SK-N-SH (cell line): ENCODE data around the gene PSG4. TPM values are rescaled to one million over a fixed set of nuclear protein-coding genes. Genes with fewer than 3 reads are reported as not detected.
"Not testable (repeated sequence)": the region's sequence is repeated elsewhere in the genome, so short reads cannot be mapped to it uniquely, and the experiment has no call there.

Experiments used
- CTCF ChIA-PET: fragments of 300-600, 350-600 bp; formaldehyde crosslinking; extraction: SDS; loops from one replicate; lab custom pipeline; 2021; lab: Yijun Ruan, JAX
- POLR2A ChIA-PET: fragments of 350-600 bp; sonication (Branson Sonifier 250); formaldehyde crosslinking; extraction: SDS; loops from one replicate; lab custom pipeline; 2020; ENCODE audit warnings: antibody characterized with exemption, inconsistent platforms; lab: Yijun Ruan, JAX
- DNase-seq: peaks from one replicate; pipeline ENCODE4 v3.0.0; 2012
- H2AFZ ChIP-seq: fragments of 200-600 bp; sonication (generic); 2 replicates; pipeline ENCODE4 v1.8.1; 2016; ENCODE audit warnings: antibody characterized with exemption, mild to moderate bottlenecking, low read depth
- H3F3A ChIP-seq: fragments of 200-600 bp; sonication (generic); replicated peaks from 2 replicates; pipeline ENCODE3; 2016; ENCODE audit warnings: antibody characterized with exemption, mild to moderate bottlenecking; ENCODE audit not compliant: insufficient read depth
- H3K27ac ChIP-seq, 2 experiments: fragments of 200-500 bp in 1 of 2; fragments of 200-600 bp in 1 of 2; sonication (Bioruptor generic) in 1 of 2; sonication (generic), shearing (Covaris generic) in 1 of 2; 2 replicates each; pipeline versions ENCODE4 v1.5.1 to v1.6.1; 2014 to 2016; ENCODE audit warnings: low read depth in 2 of 2, inconsistent platforms in 1 of 2, low read length in 1 of 2, mild to moderate bottlenecking in 1 of 2, mixed read lengths in 1 of 2
- H3K27me3 ChIP-seq: fragments of 200-600 bp; sonication (generic), shearing (Covaris generic); 2 replicates; pipeline ENCODE4 v1.6.1; 2016; ENCODE audit warnings: mixed run types; ENCODE audit not compliant: insufficient read depth
- H3K36me3 ChIP-seq, 2 experiments: fragments of 200-500 bp in 1 of 2; fragments of 200-600 bp in 1 of 2; sonication (Bioruptor generic) in 1 of 2; sonication (generic) in 1 of 2; replicated peaks in 1 of 2; 2 replicates each; pipeline versions ENCODE3 to v1.5.1; 2014 to 2016; ENCODE audit warnings: low read length in 1 of 2, mild to moderate bottlenecking in 1 of 2; ENCODE audit not compliant: insufficient read depth in 2 of 2, control insufficient read depth in 1 of 2
- H3K4me1 ChIP-seq, 2 experiments: fragments of 200-500 bp in 1 of 2; fragments of 200-600 bp in 1 of 2; sonication (Bioruptor generic) in 1 of 2; sonication (generic), shearing (Covaris generic) in 1 of 2; 2 replicates each; pipeline versions ENCODE4 v1.5.1 to v1.6.1; 2014 to 2016; ENCODE audit warnings: low read depth in 1 of 2, low read length in 1 of 2, mixed run types in 1 of 2; ENCODE audit not compliant: insufficient read depth in 2 of 2, control insufficient read depth in 1 of 2
- H3K4me2 ChIP-seq: fragments of 200-600 bp; sonication (generic), shearing (Covaris generic); 2 replicates; pipeline ENCODE4 v1.6.1; 2017; ENCODE audit warnings: mixed run types
- H3K4me3 ChIP-seq, 2 experiments: fragments of 200-500 bp in 1 of 2; fragments of 200-600 bp in 1 of 2; sonication (Bioruptor generic) in 1 of 2; sonication (generic), shearing (Covaris generic) in 1 of 2; 2 replicates each; pipeline versions ENCODE4 v1.5.1 to v1.8.1; 2014 to 2016; ENCODE audit warnings: low read depth in 2 of 2, inconsistent platforms in 1 of 2, low read length in 1 of 2, mild to moderate bottlenecking in 1 of 2, mixed read lengths in 1 of 2, moderate library complexity in 1 of 2
- H3K79me2 ChIP-seq: fragments of 200-600 bp; sonication (generic); 2 replicates; pipeline ENCODE4 v1.8.1; 2017; ENCODE audit warnings: mild to moderate bottlenecking; ENCODE audit not compliant: insufficient read depth
- H3K9ac ChIP-seq: fragments of 200-600 bp; sonication (generic); 2 replicates; pipeline ENCODE4 v1.6.1; 2017; ENCODE audit warnings: mixed run types
- H3K9me2 ChIP-seq: fragments of 200-600 bp; sonication (generic); 2 replicates; pipeline ENCODE4 v1.6.1; 2017; ENCODE audit warnings: mixed run types
- H3K9me3 ChIP-seq: fragments of 200-600 bp; sonication (generic); 2 replicates; pipeline ENCODE4 v1.6.1; 2017; ENCODE audit warnings: mixed run types, mild to moderate bottlenecking, moderate library complexity
- H4K20me1 ChIP-seq: fragments of 200-600 bp; sonication (generic); 2 replicates; pipeline ENCODE4 v1.6.1; 2017; ENCODE audit warnings: mild to moderate bottlenecking, mixed run types; ENCODE audit not compliant: insufficient read depth
- ELF1 ChIP-seq: IDR thresholded peaks from 2 replicates; pipeline ENCODE4 v1.4.0; 2012
- EP300 ChIP-seq, 2 experiments: IDR thresholded peaks; 2 replicates each; pipeline versions ENCODE4 v1.4.0 to v1.6.1; 2012; ENCODE audit warnings: borderline replicate concordance in 1 of 2, low read depth in 1 of 2, low read length in 1 of 2
- EZH2phosphoT487 ChIP-seq: fragments of 200-600 bp; sonication (generic); IDR thresholded peaks from 2 replicates; pipeline ENCODE4 v1.6.1; 2017; ENCODE audit warnings: low read depth, mixed run types, mild to moderate bottlenecking, antibody characterized with exemption, moderate library complexity, borderline replicate concordance
- FOXJ3 ChIP-seq: sonication (generic); formaldehyde crosslinking; IDR thresholded peaks from 2 replicates; pipeline ENCODE4 v1.5.1; 2020; ENCODE audit warnings: mild to moderate bottlenecking, missing genetic modification reagents
- FOXM1 ChIP-seq: IDR thresholded peaks from 2 replicates; pipeline ENCODE4 v1.4.0; 2012; ENCODE audit warnings: low read depth, mild to moderate bottlenecking
- GABPA ChIP-seq: IDR thresholded peaks from 2 replicates; pipeline ENCODE4 v1.4.0; 2012; ENCODE audit warnings: low read depth, mild to moderate bottlenecking
- GATA2 ChIP-seq: sonication (generic); formaldehyde crosslinking; IDR thresholded peaks from 2 replicates; pipeline ENCODE4 v1.5.0; 2020; ENCODE audit warnings: mild to moderate bottlenecking, missing genetic modification reagents
- JUND ChIP-seq: IDR thresholded peaks from 2 replicates; pipeline ENCODE4 v1.4.0; 2012
- MEF2A ChIP-seq: IDR thresholded peaks from 2 replicates; pipeline ENCODE4 v1.4.0; 2012; ENCODE audit warnings: low read depth, borderline replicate concordance
- MXI1 ChIP-seq: IDR thresholded peaks from 2 replicates; pipeline ENCODE4 v1.6.1; 2012; ENCODE audit warnings: mild to moderate bottlenecking, low read depth, low read length, improper control_type of control experiment
- RCOR1 ChIP-seq: fragments of 150-350 bp; IDR thresholded peaks from 2 replicates; pipeline ENCODE4 v1.6.1; 2017; ENCODE audit warnings: antibody characterized with exemption, low read length
- SMC3 ChIP-seq: IDR thresholded peaks from 2 replicates; pipeline ENCODE4 v1.6.1; 2012; ENCODE audit warnings: low read depth, low read length, improper control_type of control experiment
- TCF12 ChIP-seq: IDR thresholded peaks from 2 replicates; pipeline ENCODE4 v1.4.0; 2012
- USF1 ChIP-seq: IDR thresholded peaks from 2 replicates; pipeline ENCODE4 v1.4.0; 2012; ENCODE audit warnings: low read depth, borderline replicate concordance
- WGBS: methylation state at CpG from one replicate; pipeline ENCODE4 v1.1.6; 2017; ENCODE audit warnings: low lambda C conversion rate; 5-methylcytosine and 5-hydroxymethylcytosine counted together
- polyA plus RNA-seq, 3 experiments: library from polyadenylated mRNA; depleted of rRNA; stranded (reverse); fragments of >200 nt; gene quantifications; 2 replicates each; pipeline ENCODE4 v1.2.3, GENCODE V29; 2012
- TF ChIP-seq, protein P1 (sequence below): fragments of 150-350 bp; IDR thresholded peaks from 2 replicates; pipeline ENCODE4 v1.6.1; 2017; ENCODE audit warnings: antibody characterized with exemption, low read length, low read depth, borderline replicate concordance
- TF ChIP-seq, protein P2 (sequence below): IDR thresholded peaks from 2 replicates; pipeline ENCODE4 v1.4.0; 2012; ENCODE audit warnings: low read depth

The PSG4 gene
- polyA plus RNA-seq, 1 of the 3 experiments (the other 2 are of a cell fraction): 175 TPM

- H3K4me1 ChIP-seq, H3K4me3 ChIP-seq, DNase-seq, H4K20me1 ChIP-seq, H3K36me3 ChIP-seq, H3K27me3 ChIP-seq, H3K9ac ChIP-seq, H3K27ac ChIP-seq, H3K9me3 ChIP-seq, H2AFZ ChIP-seq, H3K9me2 ChIP-seq, H3K4me2 ChIP-seq, CTCF ChIA-PET, POLR2A ChIA-PET, H3K79me2 ChIP-seq: not testable (repeated sequence)
- H3F3A ChIP-seq: peaks cover 10% of the 10 kb centered on the region
- WGBS: 55% methylated on average over 3 of the region's 3 CpGs
Measured at GRCh38 chr19:43165906-43166305, 39.5 kb downstream of the PSG4 start.

DNA sequence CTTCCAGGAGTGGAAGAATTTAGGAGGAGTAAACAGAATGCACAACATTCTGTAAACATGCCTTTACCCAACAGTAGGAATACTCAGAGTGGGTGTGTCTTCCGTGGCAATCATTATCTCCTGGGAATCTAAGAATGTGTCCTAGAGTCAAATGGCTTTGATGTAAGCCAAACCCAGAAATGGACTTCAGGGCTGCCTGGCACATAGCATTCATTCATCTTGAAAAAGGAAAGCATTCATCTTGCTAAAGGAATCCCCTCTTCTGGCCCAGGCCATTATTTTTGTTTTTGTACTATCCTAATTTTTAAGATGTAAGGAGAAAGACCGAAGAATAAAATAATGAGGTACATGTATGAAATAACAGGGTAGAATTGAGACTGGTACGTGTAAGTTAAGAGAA lies 42.3 kb downstream of the PSG4 start:
- H3K9me2 ChIP-seq, H3K36me3 ChIP-seq, H4K20me1 ChIP-seq, POLR2A ChIA-PET, H3K9me3 ChIP-seq, H3K4me3 ChIP-seq, H3K79me2 ChIP-seq, H3K27me3 ChIP-seq, H3K4me1 ChIP-seq, H2AFZ ChIP-seq, CTCF ChIA-PET, H3K9ac ChIP-seq, H3K4me2 ChIP-seq, DNase-seq, H3K27ac ChIP-seq: not testable (repeated sequence)
- H3F3A ChIP-seq: peaks cover 10% of the 10 kb centered on the region
- WGBS: 36% methylated on average over 3 of the region's 3 CpGs

- H3K9ac ChIP-seq, H3K9me2 ChIP-seq, H3K4me2 ChIP-seq, CTCF ChIA-PET, H4K20me1 ChIP-seq, H3K79me2 ChIP-seq, DNase-seq, H3K9me3 ChIP-seq, H3K4me1 ChIP-seq, H2AFZ ChIP-seq, H3K4me3 ChIP-seq, POLR2A ChIA-PET, H3K36me3 ChIP-seq, H3K27ac ChIP-seq, H3K27me3 ChIP-seq: not testable (repeated sequence)
- 18% methylated on average over 2 of the region's 2 CpGs for WGBS
- peaks cover 10% of the 10 kb centered on the region for H3F3A ChIP-seq
Measured at GRCh38 chr19:43162261-43162660, 43.2 kb downstream of the PSG4 start.

DNA sequence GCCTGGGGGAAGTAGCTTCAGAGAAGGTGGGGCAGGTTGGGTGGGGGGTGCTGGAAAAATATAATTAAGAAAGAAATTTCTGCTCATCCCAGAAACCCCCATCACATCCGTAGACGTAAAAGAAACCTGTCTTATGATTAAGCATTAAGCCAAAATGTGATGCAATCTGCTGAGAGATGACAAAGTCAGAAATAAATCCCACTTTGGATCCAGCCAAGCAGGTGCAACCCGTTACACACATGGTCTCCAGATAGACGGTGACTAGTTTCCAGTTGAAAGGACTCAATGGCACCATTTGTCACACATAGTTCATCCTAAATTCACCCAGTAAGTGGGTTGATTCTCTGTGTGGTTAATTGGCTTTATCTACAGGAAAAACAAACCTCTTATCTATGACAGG lies 53.2 kb downstream of the PSG4 start:
- H3K9me2 ChIP-seq: no peaks in the 10 kb centered on the region
- H3K9me3 ChIP-seq: no peaks in the 10 kb centered on the region
- no peaks in the 10 kb centered on the region for H3K27me3 ChIP-seq
- peaks cover 24% of the 10 kb centered on the region for H3F3A ChIP-seq
- ChIA-PET CTCF (no interaction called here), POLR2A (no interaction called here)
- H2AFZ ChIP-seq: no peak overlapping the region
- no peak for DNase-seq
- no peak overlapping the region for H3K4me2 ChIP-seq
- WGBS: 50% methylated on average over 4 of the region's 4 CpGs
- no peaks in the 10 kb centered on the region for H3K36me3 ChIP-seq
- no peaks in the 10 kb centered on the region for H3K79me2 ChIP-seq
- no peak for TF ChIP-seq EP300 (IDR thresholded peaks at IDR 0.05; ENCODE audit: borderline replicate concordance in 1 of 2, low read depth in 1 of 2, low read length in 1 of 2)
- TF ChIP-seq GABPA: no peak
- TF ChIP-seq MEF2A: no peak
- no peak for TF ChIP-seq SMC3
- TF ChIP-seq, protein P1, sequence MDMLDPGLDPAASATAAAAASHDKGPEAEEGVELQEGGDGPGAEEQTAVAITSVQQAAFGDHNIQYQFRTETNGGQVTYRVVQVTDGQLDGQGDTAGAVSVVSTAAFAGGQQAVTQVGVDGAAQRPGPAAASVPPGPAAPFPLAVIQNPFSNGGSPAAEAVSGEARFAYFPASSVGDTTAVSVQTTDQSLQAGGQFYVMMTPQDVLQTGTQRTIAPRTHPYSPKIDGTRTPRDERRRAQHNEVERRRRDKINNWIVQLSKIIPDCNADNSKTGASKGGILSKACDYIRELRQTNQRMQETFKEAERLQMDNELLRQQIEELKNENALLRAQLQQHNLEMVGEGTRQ: no peak
- TF ChIP-seq GATA2 (CRISPR knock-in tag): no peak
- no peak for TF ChIP-seq JUND
- TF ChIP-seq FOXJ3 (CRISPR knock-in tag): no peak
- no peak for TF ChIP-seq FOXM1
- no peak for TF ChIP-seq USF1
- TF ChIP-seq RCOR1: no peak
- TF ChIP-seq TCF12: no peak
- no peak for TF ChIP-seq EZH2phosphoT487
- no peak for TF ChIP-seq MXI1
- TF ChIP-seq, protein P2, sequence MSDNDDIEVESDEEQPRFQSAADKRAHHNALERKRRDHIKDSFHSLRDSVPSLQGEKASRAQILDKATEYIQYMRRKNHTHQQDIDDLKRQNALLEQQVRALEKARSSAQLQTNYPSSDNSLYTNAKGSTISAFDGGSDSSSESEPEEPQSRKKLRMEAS: no peak
- no peak for TF ChIP-seq ELF1
- no peaks in the 10 kb centered on the region for H4K20me1 ChIP-seq
- H3K9ac ChIP-seq: no peak overlapping the region
- H3K4me3 ChIP-seq: no peak overlapping the region
- H3K27ac ChIP-seq: no peak overlapping the region
- peaks cover 0 to 6% of the 10 kb centered on the region in 2 experiments; a peak in 2 of 4 replicates for H3K4me1 ChIP-seq
